ENCODE data around the gene NOL4. TPM values are rescaled to one million over a fixed set of nuclear protein-coding genes. Genes with fewer than 3 reads are reported as not detected.
"Not testable (repeated sequence)": the region's sequence is repeated elsewhere in the genome, so short reads cannot be mapped to it uniquely, and the experiment has no call there.

Gene NOL4
- total RNA-seq, 1 donor from 2014 or later = 11.5 TPM

DNA sequence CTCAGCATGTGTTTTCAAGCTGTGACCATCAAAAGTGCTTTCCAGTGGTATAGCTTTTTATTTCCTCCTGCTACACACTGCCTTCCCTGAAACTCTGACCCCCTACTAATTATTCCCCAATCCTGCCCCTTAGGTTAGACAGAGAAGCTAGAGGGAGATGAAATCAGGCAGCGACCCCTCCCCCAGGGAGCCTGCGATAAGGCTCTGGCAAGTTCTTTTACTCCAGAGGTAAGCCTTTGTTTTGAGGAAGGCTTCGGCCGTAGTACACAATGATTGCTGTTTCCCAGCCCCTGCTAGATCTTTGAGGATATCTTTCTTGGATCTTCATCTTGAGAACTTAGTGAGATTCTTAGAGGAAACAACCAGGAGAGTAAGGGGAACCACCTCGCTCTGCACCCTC lies 33.5 kb upstream of the NOL4 start:
- Histone ChIP-seq H4K20me1 (ENCODE audit: low read depth) (no peaks in the 10 kb centered on the region), H3K36me3 (no peaks in the 10 kb centered on the region), H3K27me3 (no peaks in the 10 kb centered on the region), H3K4me2 (peak overlapping the region; percentile 48), H3K9ac (no peak overlapping the region), H2AFZ (replicated peaks) (peak overlapping the region; percentile 86), H3F3A (ENCODE audit: low read depth) (no peaks in the 10 kb centered on the region), H3K79me2 (ENCODE audit: low read depth) (no peaks in the 10 kb centered on the region), H3K9me3 (ENCODE audit: low read depth) (no peaks in the 10 kb centered on the region), H3K27ac (peak overlapping the region; percentile 53), H3K4me3 (no peak overlapping the region), H3K4me1 (peaks cover 10% of the 10 kb centered on the region)
- Mint-ChIP-seq H3K4me3 (no peak overlapping the region), H3K27me3 (ENCODE audit: insufficient read depth, low read depth) (peaks cover under 1% of the 10 kb centered on the region), H3K9me3 (peaks cover 6% of the 10 kb centered on the region), H3K27ac (no peak overlapping the region), H3K4me1 (peaks cover 3% of the 10 kb centered on the region), H3K36me3 (no peaks in the 10 kb centered on the region)
- DNase-seq (ENCODE audit: low spot score) = peak; percentile 52
- TF ChIP-seq, protein P1, sequence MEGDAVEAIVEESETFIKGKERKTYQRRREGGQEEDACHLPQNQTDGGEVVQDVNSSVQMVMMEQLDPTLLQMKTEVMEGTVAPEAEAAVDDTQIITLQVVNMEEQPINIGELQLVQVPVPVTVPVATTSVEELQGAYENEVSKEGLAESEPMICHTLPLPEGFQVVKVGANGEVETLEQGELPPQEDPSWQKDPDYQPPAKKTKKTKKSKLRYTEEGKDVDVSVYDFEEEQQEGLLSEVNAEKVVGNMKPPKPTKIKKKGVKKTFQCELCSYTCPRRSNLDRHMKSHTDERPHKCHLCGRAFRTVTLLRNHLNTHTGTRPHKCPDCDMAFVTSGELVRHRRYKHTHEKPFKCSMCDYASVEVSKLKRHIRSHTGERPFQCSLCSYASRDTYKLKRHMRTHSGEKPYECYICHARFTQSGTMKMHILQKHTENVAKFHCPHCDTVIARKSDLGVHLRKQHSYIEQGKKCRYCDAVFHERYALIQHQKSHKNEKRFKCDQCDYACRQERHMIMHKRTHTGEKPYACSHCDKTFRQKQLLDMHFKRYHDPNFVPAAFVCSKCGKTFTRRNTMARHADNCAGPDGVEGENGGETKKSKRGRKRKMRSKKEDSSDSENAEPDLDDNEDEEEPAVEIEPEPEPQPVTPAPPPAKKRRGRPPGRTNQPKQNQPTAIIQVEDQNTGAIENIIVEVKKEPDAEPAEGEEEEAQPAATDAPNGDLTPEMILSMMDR (IDR thresholded peaks at IDR 0.05) = no peak
- TF ChIP-seq EZH2phosphoT487 (IDR thresholded peaks at IDR 0.05) = no peak

DNA sequence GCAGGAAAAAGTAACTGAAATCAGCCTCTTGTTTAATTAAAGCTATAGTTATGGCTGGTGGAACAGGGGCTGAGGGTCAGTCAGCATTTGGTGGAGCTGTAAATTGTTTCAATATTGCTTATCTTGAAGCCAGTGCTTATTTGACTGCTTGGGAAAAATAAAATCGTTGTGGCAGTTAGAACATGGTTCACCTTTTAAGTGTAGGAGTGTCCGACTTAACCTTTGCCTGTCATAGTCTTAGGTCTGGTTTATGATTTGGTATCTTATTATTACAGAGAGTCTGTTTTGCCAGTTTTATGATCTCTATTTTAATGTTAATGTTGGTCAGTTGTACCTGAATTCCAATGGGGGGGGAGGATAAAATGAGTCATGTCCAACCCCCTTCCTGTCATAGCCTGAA lies 27.2 kb upstream of the NOL4 start:
- no peaks in the 10 kb centered on the region for H4K20me1 ChIP-seq (ENCODE audit: low read depth)
- H3F3A ChIP-seq (ENCODE audit: low read depth) = no peaks in the 10 kb centered on the region
- no peak for DNase-seq (ENCODE audit: low spot score)
- no peaks in the 10 kb centered on the region for H3K9me3 ChIP-seq (ENCODE audit: low read depth)
- H3K4me2 ChIP-seq = no peak overlapping the region
- H3K36me3 ChIP-seq = no peaks in the 10 kb centered on the region
- Mint-ChIP-seq H3K9me3 (peaks cover 7% of the 10 kb centered on the region), H3K4me1 (no peaks in the 10 kb centered on the region), H3K27me3 (ENCODE audit: insufficient read depth, low read depth) (peaks cover 2% of the 10 kb centered on the region), H3K4me3 (no peak overlapping the region), H3K36me3 (no peaks in the 10 kb centered on the region), H3K27ac (no peak overlapping the region)
- no peaks in the 10 kb centered on the region for H3K79me2 ChIP-seq (ENCODE audit: low read depth)
- H2AFZ ChIP-seq (replicated peaks) = no peak overlapping the region
- H3K4me1 ChIP-seq = no peaks in the 10 kb centered on the region
- H3K9ac ChIP-seq = no peak overlapping the region
- H3K4me3 ChIP-seq = no peak overlapping the region
- no peaks in the 10 kb centered on the region for H3K27me3 ChIP-seq
- no peak for TF ChIP-seq EZH2phosphoT487 (IDR thresholded peaks at IDR 0.05)
- no peak overlapping the region for H3K27ac ChIP-seq

DNA sequence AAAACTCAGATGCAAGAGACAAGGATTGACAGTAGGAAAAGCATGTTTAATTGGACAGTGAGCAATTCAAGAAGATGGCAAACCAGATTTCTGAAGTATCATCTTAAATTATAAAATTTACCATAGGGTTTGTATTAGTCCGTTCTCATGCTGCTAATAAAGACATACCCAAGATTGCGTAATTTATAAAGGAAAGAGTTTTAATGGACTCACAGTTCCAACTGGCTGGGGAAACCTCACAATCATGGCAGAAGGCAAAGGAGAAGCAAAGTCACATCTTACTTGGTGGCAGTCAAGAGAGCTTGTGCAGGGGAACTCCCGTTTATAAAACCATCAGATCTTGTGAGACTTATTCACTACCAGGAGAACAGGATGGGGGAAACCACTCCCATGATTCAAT lies 24.0 kb upstream of the NOL4 start:
- H3K4me3 ChIP-seq = no peak overlapping the region
- no peaks in the 10 kb centered on the region for H3K4me1 ChIP-seq
- DNase-seq (ENCODE audit: low spot score) = no peak
- Mint-ChIP-seq H3K4me1 (no peaks in the 10 kb centered on the region), H3K27me3 (ENCODE audit: insufficient read depth, low read depth) (peaks cover 2% of the 10 kb centered on the region), H3K36me3 (no peaks in the 10 kb centered on the region), H3K9me3 (peaks cover 9% of the 10 kb centered on the region), H3K4me3 (no peak overlapping the region), H3K27ac (no peak overlapping the region)
- H3F3A ChIP-seq (ENCODE audit: low read depth) = no peaks in the 10 kb centered on the region
- H3K4me2 ChIP-seq = no peak overlapping the region
- H3K36me3 ChIP-seq = no peaks in the 10 kb centered on the region
- no peaks in the 10 kb centered on the region for H3K27me3 ChIP-seq
- H2AFZ ChIP-seq (replicated peaks) = no peak overlapping the region
- H3K9me3 ChIP-seq (ENCODE audit: low read depth) = no peaks in the 10 kb centered on the region
- TF ChIP-seq EZH2phosphoT487 (IDR thresholded peaks at IDR 0.05) (no peak), EZH2 (IDR thresholded peaks at IDR 0.05) (no peak)
- TF ChIP-seq, protein P1 (IDR thresholded peaks at IDR 0.05) = no peak
- no peaks in the 10 kb centered on the region for H3K79me2 ChIP-seq (ENCODE audit: low read depth)
- H3K9ac ChIP-seq = no peak overlapping the region
- H4K20me1 ChIP-seq (ENCODE audit: low read depth) = no peaks in the 10 kb centered on the region
- no peak overlapping the region for H3K27ac ChIP-seq

DNA sequence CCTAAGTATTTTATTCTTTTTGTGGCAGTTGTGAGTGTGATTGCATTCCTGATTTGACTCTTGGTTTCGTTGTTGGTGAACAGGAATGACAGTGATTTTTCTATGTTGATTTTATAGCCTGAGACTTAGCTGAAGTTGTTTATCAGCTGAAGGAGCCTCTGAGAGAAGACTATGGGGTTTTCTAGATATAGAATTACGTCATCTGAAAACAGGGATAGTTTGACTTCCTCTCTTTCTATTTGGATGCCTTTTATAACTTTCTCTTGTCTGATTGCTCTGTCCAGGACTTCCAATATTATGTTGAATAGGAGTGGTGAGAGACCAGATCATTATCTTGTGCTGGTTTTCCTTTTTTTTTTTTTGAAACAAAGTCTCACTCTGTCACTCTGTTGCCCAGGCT lies 18.0 kb upstream of the NOL4 start:
- Mint-ChIP-seq H3K27me3 (ENCODE audit: insufficient read depth, low read depth) (no peaks in the 10 kb centered on the region), H3K4me1 (no peaks in the 10 kb centered on the region), H3K36me3 (no peaks in the 10 kb centered on the region), H3K27ac (no peak overlapping the region), H3K4me3 (no peak overlapping the region), H3K9me3 (peaks cover 3% of the 10 kb centered on the region)
- no peaks in the 10 kb centered on the region for H3K9me3 ChIP-seq (ENCODE audit: low read depth)
- H3K4me1 ChIP-seq = no peaks in the 10 kb centered on the region
- no peak overlapping the region for H3K9ac ChIP-seq
- no peaks in the 10 kb centered on the region for H3K36me3 ChIP-seq
- H3K4me3 ChIP-seq = no peak overlapping the region
- TF ChIP-seq, protein P1 (IDR thresholded peaks at IDR 0.05) = no peak
- TF ChIP-seq EZH2 (IDR thresholded peaks at IDR 0.05) (no peak), EZH2phosphoT487 (IDR thresholded peaks at IDR 0.05) (no peak)
- no peaks in the 10 kb centered on the region for H3K27me3 ChIP-seq
- H3F3A ChIP-seq (ENCODE audit: low read depth) = no peaks in the 10 kb centered on the region
- no peaks in the 10 kb centered on the region for H4K20me1 ChIP-seq (ENCODE audit: low read depth)
- no peak for DNase-seq (ENCODE audit: low spot score)
- no peak overlapping the region for H2AFZ ChIP-seq (replicated peaks)
- no peak overlapping the region for H3K27ac ChIP-seq
- H3K4me2 ChIP-seq = no peak overlapping the region
- H3K79me2 ChIP-seq (ENCODE audit: low read depth) = no peaks in the 10 kb centered on the region

DNA sequence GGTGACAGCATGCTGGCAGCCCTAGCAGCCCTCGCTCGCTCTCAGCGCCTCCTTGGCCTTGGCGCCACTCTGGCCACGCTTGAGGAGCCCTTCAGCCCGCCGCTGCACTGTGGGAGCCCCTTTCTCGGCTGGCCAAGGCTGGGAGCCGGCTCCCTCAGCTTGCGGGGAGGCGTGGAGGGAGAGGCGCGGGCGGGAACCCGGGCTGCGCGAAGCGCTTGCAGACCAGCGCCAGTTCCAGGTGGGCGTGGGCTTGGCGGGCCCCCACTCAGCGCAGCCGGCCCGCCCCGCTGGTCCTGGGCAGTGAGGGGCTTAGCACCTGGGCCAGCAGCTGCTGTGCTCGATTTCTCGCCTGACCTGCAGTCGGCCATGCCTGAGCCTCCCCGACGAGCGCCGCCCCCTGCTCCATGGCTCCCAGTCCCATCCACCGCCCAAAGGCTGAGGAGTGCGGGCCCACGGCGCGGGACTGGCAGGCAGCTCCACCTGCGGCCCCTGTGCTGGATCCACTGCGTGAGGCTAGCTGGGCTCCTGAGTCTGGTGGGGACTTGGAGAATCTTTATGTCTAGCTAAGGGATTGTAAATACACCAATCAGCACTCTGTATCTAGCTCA lies 9.2 kb upstream of the NOL4 start:
- H3K4me1 ChIP-seq; H3K79me2 ChIP-seq (ENCODE audit: low read depth); H3K4me1 Mint-ChIP-seq; H3K9me3 ChIP-seq (ENCODE audit: low read depth); H3K4me3 ChIP-seq; H3K36me3 Mint-ChIP-seq; H4K20me1 ChIP-seq (ENCODE audit: low read depth); DNase-seq (ENCODE audit: low spot score); H2AFZ ChIP-seq (replicated peaks); H3K36me3 ChIP-seq; H3K9ac ChIP-seq; H3K9me3 Mint-ChIP-seq; H3K27ac Mint-ChIP-seq; H3F3A ChIP-seq (ENCODE audit: low read depth); H3K27me3 ChIP-seq; H3K27ac ChIP-seq; H3K4me3 Mint-ChIP-seq; H3K27me3 Mint-ChIP-seq (ENCODE audit: insufficient read depth, low read depth); H3K4me2 ChIP-seq: not testable (repeated sequence)

Data from neural progenitor cell (in vitro differentiated cells).